Esophagus muscularis mucosa (tissue), 4 donors: ENCODE measurements around the gene ASTN2. TPM values are rescaled to one million over a fixed set of nuclear protein-coding genes. Genes with fewer than 3 reads are reported as not detected.

Experiments used
- DNase-seq: peaks from one replicate; pipeline ENCODE4 v3.0.0-alpha.2; 2017; ENCODE audit errors: extremely low spot score
- H3K27ac ChIP-seq, 4 donors: fragments of 200-600 bp; sonication (generic); replicated peaks in 1 of 4; 1 replicate in 3 of 4; 2 replicates in 1 of 4; pipeline ENCODE4 v1.5.1; 2016 to 2019; ENCODE audit warnings: mild to moderate bottlenecking in 1 of 4
- H3K27me3 ChIP-seq, 4 donors: fragments of 200-600 bp; sonication (generic); one replicate each; pipeline versions ENCODE4 v1.5.1 to v1.6.0; 2016 to 2019
- H3K36me3 ChIP-seq, 4 donors: fragments of 200-600 bp; sonication (generic); one replicate each; pipeline ENCODE4 v1.5.1; 2016 to 2019
- H3K4me1 ChIP-seq, 4 donors: fragments of 200-600 bp; sonication (generic); one replicate each; pipeline ENCODE4 v1.5.1; 2016 to 2019
- H3K4me3 ChIP-seq, 4 donors: fragments of 200-600 bp; sonication (generic); 1 replicate in 2 of 4; 2 replicates in 2 of 4; pipeline ENCODE4 v1.5.1; 2016 to 2019; ENCODE audit warnings: mild to moderate bottlenecking in 4 of 4, moderate library complexity in 1 of 4
- H3K9me3 ChIP-seq, 4 donors: fragments of 200-600 bp; sonication (generic); 1 replicate in 3 of 4; 2 replicates in 1 of 4; pipeline ENCODE4 v1.5.1; 2016 to 2019
- CTCF ChIP-seq, 3 experiments: fragments of 200-600 bp in 2 of 3; fragments of 450-650 bp in 1 of 3; sonication (generic) in 2 of 3; IDR thresholded peaks; one replicate each; pipeline ENCODE4 v1.5.1; 2017 to 2019; ENCODE audit warnings: antibody characterized with exemption in 3 of 3, mild to moderate bottlenecking in 2 of 3, moderate library complexity in 1 of 3
- EP300 ChIP-seq: sonication (generic); formaldehyde crosslinking; IDR thresholded peaks from one replicate; pipeline ENCODE4 v1.6.1; 2017; ENCODE audit warnings: antibody characterized with exemption
- POLR2A ChIP-seq: fragments of 450-650 bp; IDR thresholded peaks from one replicate; pipeline ENCODE4 v1.6.1; 2017; ENCODE audit warnings: antibody characterized with exemption, moderate library complexity, mild to moderate bottlenecking, low read depth
- POLR2AphosphoS5 ChIP-seq, 2 donors: sonication (generic); formaldehyde crosslinking; IDR thresholded peaks; one replicate each; pipeline ENCODE4 v1.6.1; 2017; ENCODE audit warnings: antibody characterized with exemption in 2 of 2
- WGBS: methylation state at CpG from one replicate; pipeline ENCODE4 v1.1.5; 2018; 5-methylcytosine and 5-hydroxymethylcytosine counted together
- intact Hi-C: fragments of 100-400 bp; cut with DNase I; formaldehyde crosslinking; loops from one replicate; pipeline ENCODE4 v1.15.1; 2023
- total RNA-seq, 4 donors: library from RNA; depleted of rRNA; stranded (reverse); fragments of >200 nt; gene quantifications; one replicate each; pipeline versions ENCODE4 v1.1.0 to v1.2.1, GENCODE V29; 2016

ASTN2 gene
- total RNA-seq, 4 donors from 2014 or later, result 4.2 to 6.9 (median 5.5) TPM

- DNase-seq, result no peak
- Histone ChIP-seq H3K27me3 (peaks cover 0 to 14% (median 0%) of the 10 kb centered on the region in 4 donors), H3K36me3 (no peaks in the 10 kb centered on the region), H3K4me1 (no peaks in the 10 kb centered on the region), H3K9me3 (no peaks in the 10 kb centered on the region), H3K27ac (no peak overlapping the region), H3K4me3 (no peak overlapping the region)
- intact Hi-C loops, result no loop called here
- WGBS, result 94% methylated on average over 5 of the region's 5 CpGs
- TF ChIP-seq POLR2A, result no peak
- TF ChIP-seq CTCF (IDR thresholded peaks at IDR 0.05), result no peak
- TF ChIP-seq POLR2AphosphoS5 (IDR thresholded peaks at IDR 0.05), result no peak
- no peak for TF ChIP-seq EP300
Measured at GRCh38 chr9:117445631-117446030, 30.8 kb upstream of the ASTN2 start.

GRCh38 chr9:117444501-117444900, 29.6 kb upstream of the ASTN2 start:
- H3K4me3 ChIP-seq, result no peak overlapping the region
- H3K27ac ChIP-seq, result no peak overlapping the region
- peaks cover 0 to 20% (median 0%) of the 10 kb centered on the region in 4 donors for H3K27me3 ChIP-seq
- no peaks in the 10 kb centered on the region for H3K4me1 ChIP-seq
- WGBS, result 47% methylated on average over 4 of the region's 4 CpGs
- H3K36me3 ChIP-seq, result no peaks in the 10 kb centered on the region
- H3K9me3 ChIP-seq, result no peaks in the 10 kb centered on the region
- no peak for DNase-seq
- intact Hi-C loops, result no loop called here
- no peak for TF ChIP-seq POLR2A
- TF ChIP-seq POLR2AphosphoS5 (IDR thresholded peaks at IDR 0.05), result no peak

DNA sequence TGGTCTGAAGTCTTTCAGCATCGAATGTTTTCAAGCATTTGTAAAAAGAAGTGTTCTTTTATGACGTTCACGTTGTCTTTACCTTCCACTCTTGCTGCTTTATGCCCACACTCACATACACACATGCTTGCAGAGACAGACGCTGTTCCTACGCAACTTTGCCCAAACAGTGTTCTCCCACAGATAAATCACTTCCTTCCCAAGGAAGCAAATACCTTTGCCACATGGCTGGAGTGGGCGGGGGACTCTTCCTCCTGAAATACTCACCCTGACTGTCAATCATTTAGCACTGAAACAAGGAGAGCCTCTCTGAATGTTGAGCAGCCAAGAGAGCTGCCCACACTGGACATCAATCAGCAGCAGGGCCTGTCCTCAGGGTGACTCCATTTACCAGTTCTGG, 22.4 kb upstream of the ASTN2 start:
- no peaks in the 10 kb centered on the region for H3K36me3 ChIP-seq
- H3K27ac ChIP-seq, result no peak overlapping the region
- H3K9me3 ChIP-seq, result no peaks in the 10 kb centered on the region
- peaks cover 0 to 7% (median 0%) of the 10 kb centered on the region in 4 donors for H3K27me3 ChIP-seq
- intact Hi-C loops, result no loop called here
- TF ChIP-seq EP300, result no peak
- no peak for TF ChIP-seq POLR2AphosphoS5 (IDR thresholded peaks at IDR 0.05)
- TF ChIP-seq POLR2A, result no peak
- no peak for TF ChIP-seq CTCF (IDR thresholded peaks at IDR 0.05)
- 49% methylated on average over 6 of the region's 6 CpGs for WGBS
- H3K4me3 ChIP-seq, result no peak overlapping the region
- H3K4me1 ChIP-seq, result no peaks in the 10 kb centered on the region
- DNase-seq, result no peak

- Histone ChIP-seq H3K4me1 (no peaks in the 10 kb centered on the region), H3K27me3 (peaks cover 0 to 13% (median 0%) of the 10 kb centered on the region in 4 donors), H3K9me3 (no peaks in the 10 kb centered on the region), H3K36me3 (no peaks in the 10 kb centered on the region), H3K27ac (no peak overlapping the region), H3K4me3 (no peak overlapping the region)
- TF ChIP-seq POLR2A, result no peak
- no peak for TF ChIP-seq CTCF (IDR thresholded peaks at IDR 0.05)
- TF ChIP-seq EP300, result no peak
- no peak for TF ChIP-seq POLR2AphosphoS5 (IDR thresholded peaks at IDR 0.05)
- intact Hi-C loops, result no loop called here
- DNase-seq, result no peak
- 84% methylated on average over 4 of the region's 4 CpGs for WGBS
Measured at GRCh38 chr9:117435630-117436261, 20.9 kb upstream of the ASTN2 start.

- no peaks in the 10 kb centered on the region for H3K4me1 ChIP-seq
- intact Hi-C loops, result no loop called here
- no peak for DNase-seq
- H3K27ac ChIP-seq, result peak overlapping the region in 1 of 4 donors; percentile 14
- no peaks in the 10 kb centered on the region for H3K9me3 ChIP-seq
- H3K36me3 ChIP-seq, result no peaks in the 10 kb centered on the region
- no peak overlapping the region for H3K4me3 ChIP-seq
- TF ChIP-seq POLR2A (no peak), CTCF (IDR thresholded peaks at IDR 0.05) (no peak), EP300 (no peak), POLR2AphosphoS5 (IDR thresholded peaks at IDR 0.05) (no peak)
- H3K27me3 ChIP-seq, result peaks cover 0 to 12% (median 0%) of the 10 kb centered on the region in 4 donors
Measured at GRCh38 chr9:117434566-117434965, 19.7 kb upstream of the ASTN2 start.
